Fibroblast of lung (primary cell): ENCODE results near the gene PTCH2. TPM values are rescaled to one million over a fixed set of nuclear protein-coding genes. Genes with fewer than 3 reads are reported as not detected.

ENCODE experiments used
- DNase-seq, 2 donors: peaks; one replicate each; pipeline versions ENCODE4 v3.0.0 to v3.0.0-alpha.2; 2010; ENCODE audit warnings: low read depth in 2 of 2
- H2AFZ ChIP-seq: 2 replicates; pipeline ENCODE4 v1.5.1; 2012; ENCODE audit warnings: low read length, control low read depth, inconsistent platforms
- H3K27ac ChIP-seq: 2 replicates; pipeline ENCODE4 v1.5.1; 2011; ENCODE audit warnings: low read length, control low read depth; ENCODE audit not compliant: insufficient read depth
- H3K27me3 ChIP-seq: 2 replicates; pipeline ENCODE4 v1.5.1; 2011; ENCODE audit warnings: mild to moderate bottlenecking, low read length; ENCODE audit not compliant: control insufficient read depth, insufficient read depth
- H3K36me3 ChIP-seq: 2 replicates; pipeline ENCODE4 v1.5.1; 2011; ENCODE audit warnings: low read length; ENCODE audit not compliant: control insufficient read depth, insufficient read depth
- H3K4me1 ChIP-seq: 2 replicates; pipeline ENCODE4 v1.5.1; 2011; ENCODE audit warnings: low read length; ENCODE audit not compliant: control insufficient read depth, insufficient read depth; ENCODE audit errors: extremely low read depth
- H3K4me2 ChIP-seq: 2 replicates; pipeline ENCODE4 v1.5.1; 2011; ENCODE audit warnings: low read length, control low read depth; ENCODE audit not compliant: insufficient read depth; ENCODE audit errors: extremely low read depth
- H3K4me3 ChIP-seq, 4 experiments: fragments of 200-600 bp in 1 of 4; sonication (generic) in 1 of 4; replicated peaks in 1 of 4; 2 replicates each; pipeline ENCODE4 v1.5.1; 2011 to 2016; ENCODE audit warnings: low read length in 4 of 4, low read depth in 3 of 4, mild to moderate bottlenecking in 3 of 4, control low read depth in 2 of 4, inconsistent platforms in 1 of 4, mixed read lengths in 1 of 4; ENCODE audit not compliant: insufficient read depth in 1 of 4; ENCODE audit errors: control extremely low read depth in 1 of 4
- H3K79me2 ChIP-seq: 2 replicates; pipeline ENCODE4 v1.5.1; 2012; ENCODE audit warnings: mild to moderate bottlenecking, low read length, inconsistent platforms; ENCODE audit not compliant: control insufficient read depth, insufficient read depth
- H3K9ac ChIP-seq: 2 replicates; pipeline ENCODE4 v1.5.1; 2011; ENCODE audit warnings: mild to moderate bottlenecking, low read length, control low read depth; ENCODE audit not compliant: insufficient read depth
- H3K9me3 ChIP-seq: 2 replicates; pipeline ENCODE4 v1.5.1; 2012; ENCODE audit warnings: low read depth, low read length; ENCODE audit not compliant: control insufficient read depth, insufficient read depth
- H4K20me1 ChIP-seq: 2 replicates; pipeline ENCODE4 v1.5.1; 2011; ENCODE audit warnings: low read length; ENCODE audit not compliant: control insufficient read depth, insufficient read depth; ENCODE audit errors: extremely low read depth
- CTCF ChIP-seq, 2 donors: IDR thresholded peaks in 1 of 2; conservative IDR thresholded peaks in 1 of 2; 1 replicate in 1 of 2; 2 replicates in 1 of 2; pipeline ENCODE4 v1.5.1; 2011 to 2012; ENCODE audit warnings: low read length in 2 of 2, control low read depth in 1 of 2, inconsistent platforms in 1 of 2, low read depth in 1 of 2, mild to moderate bottlenecking in 1 of 2
- EZH2 ChIP-seq: IDR thresholded peaks from 2 replicates; pipeline ENCODE4 v1.5.1; 2012; ENCODE audit warnings: low read length, control low read depth, mild to moderate bottlenecking; ENCODE audit errors: missing control alignments
- polyA plus RNA-seq, 2 donors: library from polyadenylated mRNA; depleted of rRNA in 1 of 2; stranded (reverse) in 1 of 2; unstranded in 1 of 2; fragments of >200 nt; gene quantifications; 2 replicates each; pipeline ENCODE4 v1.2.1, GENCODE V29; 2011 to 2012; ENCODE audit warnings: missing spikeins in 1 of 2
- total RNA-seq: library from RNA; depleted of rRNA; stranded (reverse); fragments of >200 nt; gene quantifications from 2 replicates; pipeline ENCODE4 v1.2.1, GENCODE V29; 2014

PTCH2 gene
- total and polyA plus RNA-seq, 2 donors (not counting 1 experiment from before 2014, with no cell fraction given): 0.15 to 0.50 TPM

GRCh38 chr1:44835738-44836675 lies 7.0 kb downstream of the PTCH2 start:
- H3K4me1 ChIP-seq: no peaks in the 10 kb centered on the region
- peak overlapping the region; percentile 61 for H2AFZ ChIP-seq
- no peak overlapping the region for H3K9ac ChIP-seq
- no peaks in the 10 kb centered on the region for H3K27me3 ChIP-seq
- no peak overlapping the region for H3K4me2 ChIP-seq
- no peak overlapping the region for H3K27ac ChIP-seq
- H3K36me3 ChIP-seq: no peaks in the 10 kb centered on the region
- no peaks in the 10 kb centered on the region for H3K9me3 ChIP-seq
- TF ChIP-seq CTCF (conservative IDR thresholded peaks at IDR 0.05 in 1 of 2, IDR thresholded peaks at IDR 0.05 in 1 of 2; ENCODE audit: low read depth in 1 of 2, low read length in 2 of 2): peak; percentile 86 to 95
- no peak for TF ChIP-seq EZH2
- H3K79me2 ChIP-seq: no peaks in the 10 kb centered on the region
- DNase-seq: peak; percentile 67 to 86
- no peaks in the 10 kb centered on the region for H4K20me1 ChIP-seq
- H3K4me3 ChIP-seq: no peak overlapping the region

GRCh38 chr1:44834328-44834727 lies 8.7 kb downstream of the PTCH2 start:
- no peak for TF ChIP-seq CTCF (conservative IDR thresholded peaks at IDR 0.05 in 1 of 2, IDR thresholded peaks at IDR 0.05 in 1 of 2; ENCODE audit: low read depth in 1 of 2, low read length in 2 of 2)
- no peaks in the 10 kb centered on the region for H3K4me1 ChIP-seq
- no peaks in the 10 kb centered on the region for H3K36me3 ChIP-seq
- H4K20me1 ChIP-seq: no peaks in the 10 kb centered on the region
- H3K9ac ChIP-seq: no peak overlapping the region
- no peak overlapping the region for H3K4me2 ChIP-seq
- no peaks in the 10 kb centered on the region for H3K27me3 ChIP-seq
- H2AFZ ChIP-seq: no peak overlapping the region
- no peak for DNase-seq
- H3K4me3 ChIP-seq: no peak overlapping the region
- no peaks in the 10 kb centered on the region for H3K9me3 ChIP-seq
- no peaks in the 10 kb centered on the region for H3K79me2 ChIP-seq
- no peak overlapping the region for H3K27ac ChIP-seq

GRCh38 chr1:44832056-44832705 lies 10.9 kb downstream of the PTCH2 start:
- no peaks in the 10 kb centered on the region for H3K36me3 ChIP-seq
- H3K27me3 ChIP-seq: no peaks in the 10 kb centered on the region
- H3K9ac ChIP-seq: no peak overlapping the region
- no peaks in the 10 kb centered on the region for H3K79me2 ChIP-seq
- no peak overlapping the region for H3K4me2 ChIP-seq
- no peak for DNase-seq
- H4K20me1 ChIP-seq: no peaks in the 10 kb centered on the region
- no peak overlapping the region for H2AFZ ChIP-seq
- TF ChIP-seq EZH2: no peak
- no peak for TF ChIP-seq CTCF (conservative IDR thresholded peaks at IDR 0.05 in 1 of 2, IDR thresholded peaks at IDR 0.05 in 1 of 2; ENCODE audit: low read depth in 1 of 2, low read length in 2 of 2)
- no peak overlapping the region for H3K4me3 ChIP-seq
- no peak overlapping the region for H3K27ac ChIP-seq
- no peaks in the 10 kb centered on the region for H3K4me1 ChIP-seq
- H3K9me3 ChIP-seq: no peaks in the 10 kb centered on the region
